ENCODE results near the gene PHF2.

PHF2 gene

DNA sequence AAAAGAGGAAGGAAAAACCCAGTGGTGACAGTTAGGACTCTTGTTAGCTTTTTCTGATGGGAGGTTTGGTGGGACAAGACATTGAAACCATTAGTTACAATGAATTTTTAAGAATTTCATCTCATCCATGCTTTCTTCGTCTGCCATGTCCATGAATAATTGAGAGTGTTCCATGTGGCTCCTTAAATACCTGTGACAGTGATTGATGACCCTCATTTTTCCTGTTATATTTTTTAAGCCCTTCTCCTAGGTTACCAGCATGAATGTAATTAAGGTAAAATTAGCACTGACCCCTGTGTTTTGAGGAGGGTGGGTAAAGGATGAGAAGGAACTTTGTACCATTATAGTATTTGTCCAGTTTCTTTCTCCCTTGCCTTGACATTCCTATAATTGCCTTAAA, 23.5 kb upstream of the PHF2 start:
- TF ChIP-seq, protein P1, sequence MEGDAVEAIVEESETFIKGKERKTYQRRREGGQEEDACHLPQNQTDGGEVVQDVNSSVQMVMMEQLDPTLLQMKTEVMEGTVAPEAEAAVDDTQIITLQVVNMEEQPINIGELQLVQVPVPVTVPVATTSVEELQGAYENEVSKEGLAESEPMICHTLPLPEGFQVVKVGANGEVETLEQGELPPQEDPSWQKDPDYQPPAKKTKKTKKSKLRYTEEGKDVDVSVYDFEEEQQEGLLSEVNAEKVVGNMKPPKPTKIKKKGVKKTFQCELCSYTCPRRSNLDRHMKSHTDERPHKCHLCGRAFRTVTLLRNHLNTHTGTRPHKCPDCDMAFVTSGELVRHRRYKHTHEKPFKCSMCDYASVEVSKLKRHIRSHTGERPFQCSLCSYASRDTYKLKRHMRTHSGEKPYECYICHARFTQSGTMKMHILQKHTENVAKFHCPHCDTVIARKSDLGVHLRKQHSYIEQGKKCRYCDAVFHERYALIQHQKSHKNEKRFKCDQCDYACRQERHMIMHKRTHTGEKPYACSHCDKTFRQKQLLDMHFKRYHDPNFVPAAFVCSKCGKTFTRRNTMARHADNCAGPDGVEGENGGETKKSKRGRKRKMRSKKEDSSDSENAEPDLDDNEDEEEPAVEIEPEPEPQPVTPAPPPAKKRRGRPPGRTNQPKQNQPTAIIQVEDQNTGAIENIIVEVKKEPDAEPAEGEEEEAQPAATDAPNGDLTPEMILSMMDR (conservative IDR thresholded peaks at IDR 0.05; ENCODE audit: low read depth), result no peak
- no peak overlapping the region for H3K27ac ChIP-seq
- DNase-seq (ENCODE audit: low spot score), result no peak
- CTCF ChIA-PET, result no interaction called here
- POLR2A ChIA-PET (ENCODE audit: low non-redundant PET), result no interaction called here

DNA sequence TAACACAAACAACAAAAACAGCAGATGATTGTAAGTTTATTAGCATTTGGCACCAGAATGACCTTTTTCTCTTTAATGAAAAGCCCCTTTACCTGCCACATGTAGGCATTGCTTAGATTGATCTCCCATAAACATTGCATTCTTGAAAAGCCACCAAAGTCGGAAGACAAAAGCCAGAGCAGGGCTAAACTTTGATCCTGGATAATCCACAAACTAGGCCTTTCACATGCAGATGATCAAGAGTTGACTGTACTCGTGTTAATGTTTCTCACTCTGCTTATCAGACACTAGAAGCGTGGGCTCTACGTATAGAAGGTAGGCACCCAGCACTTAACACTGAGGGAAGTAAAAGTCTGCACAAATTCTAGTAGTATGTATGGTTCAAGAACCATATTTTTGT, 21.0 kb upstream of the PHF2 start:
- H3K27ac ChIP-seq, result no peak overlapping the region
- ChIA-PET CTCF (no interaction called here), POLR2A (ENCODE audit: low non-redundant PET) (no interaction called here)
- no peak for DNase-seq (ENCODE audit: low spot score)
- TF ChIP-seq, protein P1 (conservative IDR thresholded peaks at IDR 0.05; ENCODE audit: low read depth), result no peak

DNA sequence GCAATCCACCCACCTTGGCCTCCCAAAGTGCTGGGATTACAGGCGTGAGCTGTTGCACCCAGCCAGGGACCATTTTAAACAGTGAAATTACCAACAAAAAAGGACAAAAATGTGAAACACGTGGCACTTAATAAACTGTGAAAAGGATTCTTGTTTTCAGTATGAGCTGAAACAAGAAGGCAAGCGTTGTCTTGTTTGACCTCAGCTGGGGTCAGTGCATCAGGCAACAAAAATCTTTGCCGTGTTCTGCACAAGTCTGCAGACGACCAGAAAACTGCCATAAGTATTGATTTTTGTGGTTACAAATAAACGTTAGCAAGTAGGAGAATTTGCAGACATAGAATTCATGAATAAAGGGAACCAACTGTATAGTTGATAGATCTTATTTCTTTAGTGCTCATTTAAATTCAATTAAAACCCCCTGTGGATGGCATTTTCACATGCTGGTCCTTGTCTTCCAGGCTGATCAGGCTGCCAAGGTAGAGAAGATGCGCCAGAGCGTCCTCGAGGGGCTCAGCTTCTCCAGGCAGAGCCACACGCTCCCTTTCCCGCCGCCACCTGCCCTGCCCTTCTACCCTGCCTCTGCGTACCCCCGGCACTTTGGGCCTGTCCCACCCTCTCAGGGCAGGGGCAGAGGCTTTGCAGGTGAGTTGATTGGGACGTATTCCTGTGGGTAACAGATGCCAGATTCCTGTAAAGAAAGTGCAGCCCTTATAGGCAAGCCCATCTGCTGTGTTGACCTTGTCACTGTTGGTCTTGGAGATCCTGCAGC, 18.8 kb upstream of the PHF2 start:
- H3K27ac ChIP-seq, result no peak overlapping the region
- ChIA-PET POLR2A (ENCODE audit: low non-redundant PET) (interaction anchor here (0.6 kb wide), 1 partner anchor 9 kb away, joined by 7 read pairs; no protein-coding TSS in a partner anchor), CTCF (no interaction called here)
- TF ChIP-seq, protein P1 (conservative IDR thresholded peaks at IDR 0.05; ENCODE audit: low read depth), result no peak
- DNase-seq (ENCODE audit: low spot score), result no peak

DNA sequence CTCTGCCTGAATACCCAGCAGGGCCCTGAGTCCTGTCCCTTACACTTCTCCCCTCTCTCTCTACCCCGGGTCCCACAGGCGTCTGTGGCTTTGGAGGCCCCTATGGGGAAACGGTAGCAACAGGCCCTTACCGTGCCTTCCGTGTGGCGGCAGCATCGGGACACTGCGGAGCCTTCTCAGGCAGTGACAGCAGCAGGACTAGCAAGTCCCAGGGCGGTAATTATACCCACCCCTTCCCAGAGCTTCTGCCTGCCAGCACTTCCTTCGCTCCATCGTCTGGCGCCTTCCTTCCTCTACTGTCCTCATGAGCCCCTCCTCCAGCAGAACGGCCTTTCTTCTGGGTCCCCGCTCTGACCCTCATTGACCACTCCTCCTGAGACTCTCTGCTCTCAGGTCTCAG, 17.9 kb upstream of the PHF2 start:
- TF ChIP-seq, protein P1 (conservative IDR thresholded peaks at IDR 0.05; ENCODE audit: low read depth), result no peak
- ChIA-PET POLR2A (ENCODE audit: low non-redundant PET) (no interaction called here), CTCF (no interaction called here)
- no peak for DNase-seq (ENCODE audit: low spot score)
- H3K27ac ChIP-seq, result no peak overlapping the region

DNA sequence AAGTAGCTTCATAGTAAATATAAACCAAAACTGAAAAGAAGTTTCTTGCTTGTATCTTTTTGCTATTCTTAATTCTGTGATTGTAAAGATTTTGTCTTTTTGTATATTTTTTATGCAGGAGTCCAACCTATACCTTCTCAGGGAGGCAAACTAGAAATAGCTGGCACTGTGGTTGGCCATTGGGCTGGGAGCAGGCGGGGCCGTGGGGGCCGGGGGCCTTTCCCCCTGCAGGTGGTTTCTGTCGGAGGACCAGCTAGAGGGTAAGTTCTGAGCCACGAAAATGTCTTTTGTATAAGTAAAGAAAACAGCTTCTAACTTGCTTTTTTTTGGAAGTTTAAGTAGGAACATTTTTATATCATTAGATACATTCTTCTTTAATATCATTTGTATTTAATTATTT, 15.4 kb upstream of the PHF2 start:
- ChIA-PET CTCF (interaction anchor here (0.6 kb wide), 1 partner anchor 95 kb away, joined by 3 read pairs; no protein-coding TSS in a partner anchor), POLR2A (ENCODE audit: low non-redundant PET) (no interaction called here)
- no peak overlapping the region for H3K27ac ChIP-seq
- no peak for DNase-seq (ENCODE audit: low spot score)
- TF ChIP-seq, protein P1 (conservative IDR thresholded peaks at IDR 0.05; ENCODE audit: low read depth), result no peak

DNA sequence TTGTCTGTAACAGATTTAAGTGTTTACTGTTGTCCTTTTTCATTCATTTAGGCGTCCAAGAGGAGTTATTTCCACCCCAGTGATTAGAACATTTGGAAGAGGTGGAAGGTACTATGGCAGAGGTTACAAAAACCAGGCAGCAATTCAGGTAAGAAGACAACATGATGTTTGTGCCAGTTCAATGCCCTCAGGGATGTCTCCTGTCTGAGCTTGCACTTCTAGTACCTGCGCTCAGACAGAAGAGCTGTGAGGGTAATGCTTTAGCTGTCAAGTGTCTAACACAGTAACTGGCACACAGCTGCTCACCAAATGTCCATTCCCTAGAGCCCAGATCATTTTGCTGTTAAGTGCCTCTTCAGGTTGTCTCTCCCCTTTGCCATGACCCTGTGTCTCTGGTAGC, 14.2 kb upstream of the PHF2 start:
- TF ChIP-seq, protein P1 (conservative IDR thresholded peaks at IDR 0.05; ENCODE audit: low read depth), result no peak
- CTCF ChIA-PET, result no interaction called here
- DNase-seq (ENCODE audit: low spot score), result no peak
- POLR2A ChIA-PET (ENCODE audit: low non-redundant PET), result interaction anchor here (0.6 kb wide), 1 partner anchor 116 kb away, joined by 7 read pairs; no protein-coding TSS in a partner anchor
- H3K27ac ChIP-seq, result no peak overlapping the region

All from RWPE1 (cell line).